Bronchial epithelial cell (primary cell): ENCODE data around the gene TEX35. TPM values are rescaled to one million over a fixed set of nuclear protein-coding genes. Genes with fewer than 3 reads are reported as not detected.

Experiments used
- DNase-seq: peaks from one replicate; pipeline ENCODE4 v3.0.0-alpha.2; 2010; ENCODE audit warnings: low read depth
- FAIRE-seq: peaks from 2 replicates; lab custom pipeline; 2011; peaks lifted over from hg19 to GRCh38; lab: Jason Lieb, UNC
- H3K27me3 ChIP-seq: 2 replicates; pipeline ENCODE4 v1.5.1; 2011; ENCODE audit warnings: low read length; ENCODE audit not compliant: control insufficient read depth, insufficient read depth
- H3K36me3 ChIP-seq: 2 replicates; pipeline ENCODE4 v1.5.1; 2011; ENCODE audit warnings: low read length; ENCODE audit not compliant: control insufficient read depth, insufficient read depth
- H3K4me3 ChIP-seq: 2 replicates; pipeline ENCODE4 v1.5.1; 2011; ENCODE audit warnings: mild to moderate bottlenecking, low read depth, low read length, control low read depth
- CTCF ChIP-seq: IDR thresholded peaks from 2 replicates; pipeline ENCODE4 v1.5.1; 2011; ENCODE audit warnings: mild to moderate bottlenecking, moderate library complexity, low read length, control low read depth, inconsistent platforms; ENCODE audit not compliant: insufficient read depth, severe bottlenecking
- total RNA-seq: library from RNA; depleted of rRNA; stranded (reverse); fragments of >200 nt; gene quantifications from 2 replicates; pipeline ENCODE4 v1.2.1, GENCODE V29; 2014

The TEX35 gene
- total RNA-seq, 1 donor from 2014 or later, result not detected

GRCh38 chr1:178563099-178563820 lies 50.4 kb downstream of the TEX35 start:
- Histone ChIP-seq H3K4me3 (no peak overlapping the region), H3K27me3 (no peaks in the 10 kb centered on the region), H3K36me3 (no peaks in the 10 kb centered on the region)
- no peak for TF ChIP-seq CTCF
- DNase-seq, result no peak
- no peak for FAIRE-seq

GRCh38 chr1:178564086-178564782 lies 51.3 kb downstream of the TEX35 start:
- DNase-seq (no peak), FAIRE-seq (no peak)
- Histone ChIP-seq H3K27me3 (no peaks in the 10 kb centered on the region), H3K4me3 (no peak overlapping the region), H3K36me3 (no peaks in the 10 kb centered on the region)
- no peak for TF ChIP-seq CTCF

- no peak for FAIRE-seq
- Histone ChIP-seq H3K36me3 (no peaks in the 10 kb centered on the region), H3K4me3 (no peak overlapping the region), H3K27me3 (no peaks in the 10 kb centered on the region)
- no peak for TF ChIP-seq CTCF
- DNase-seq, result no peak
Observed at GRCh38 chr1:178564783-178565180, 51.9 kb downstream of the TEX35 start.

- no peaks in the 10 kb centered on the region for H3K27me3 ChIP-seq
- H3K36me3 ChIP-seq, result no peaks in the 10 kb centered on the region
- TF ChIP-seq CTCF, result no peak
- FAIRE-seq (no peak), DNase-seq (no peak)
- no peak overlapping the region for H3K4me3 ChIP-seq
Observed at GRCh38 chr1:178565586-178565985, 52.7 kb downstream of the TEX35 start.

GRCh38 chr1:178566187-178566586 lies 53.3 kb downstream of the TEX35 start:
- H3K4me3 ChIP-seq, result no peak overlapping the region
- DNase-seq (no peak), FAIRE-seq (no peak)
- no peak for TF ChIP-seq CTCF
- H3K36me3 ChIP-seq, result no peaks in the 10 kb centered on the region
- H3K27me3 ChIP-seq, result no peaks in the 10 kb centered on the region
